Breast epithelium (tissue), 4 donors: ENCODE data around the gene UGP2. TPM values are rescaled to one million over a fixed set of nuclear protein-coding genes. Genes with fewer than 3 reads are reported as not detected.
A peak's percentile ranks its signal among the peaks of the same experiment; 100 is the strongest.

Experiments
- DNase-seq, 2 donors: peaks; one replicate each; pipeline ENCODE4 v3.0.0-alpha.2; 2019; ENCODE audit warnings: low spot score in 2 of 2
- H3K27ac ChIP-seq, 2 donors: fragments of 200-600 bp; sonication (generic) in 1 of 2; one replicate each; pipeline ENCODE4 v1.5.1; 2016 to 2019; ENCODE audit warnings: mild to moderate bottlenecking in 1 of 2
- H3K27me3 ChIP-seq, 2 donors: fragments of 200-600 bp; sonication (generic) in 1 of 2; one replicate each; pipeline versions ENCODE4 v1.5.1 to v1.6.0; 2017 to 2019; ENCODE audit warnings: control low read depth in 1 of 2, mild to moderate bottlenecking in 1 of 2
- H3K36me3 ChIP-seq: fragments of 200-600 bp; one replicate; pipeline ENCODE4 v1.5.1; 2019
- H3K4me1 ChIP-seq, 2 donors: fragments of 200-600 bp; sonication (generic); one replicate each; pipeline ENCODE4 v1.5.1; 2016 to 2019; ENCODE audit warnings: control low read depth in 1 of 2
- H3K4me3 ChIP-seq, 3 donors: fragments of 200-600 bp; sonication (generic); 1 replicate in 2 of 3; 2 replicates in 1 of 3; pipeline ENCODE4 v1.5.1; 2016 to 2019; ENCODE audit warnings: mild to moderate bottlenecking in 3 of 3, moderate library complexity in 2 of 3
- H3K9me3 ChIP-seq, 2 donors: fragments of 200-600 bp; sonication (generic) in 1 of 2; one replicate each; pipeline ENCODE4 v1.5.1; 2016 to 2019; ENCODE audit warnings: control low read depth in 1 of 2
- POLR2A ChIP-seq: fragments of 450-650 bp; IDR thresholded peaks from one replicate; pipeline ENCODE4 v1.6.1; 2016; ENCODE audit warnings: antibody characterized with exemption, mild to moderate bottlenecking, moderate library complexity
- POLR2AphosphoS5 ChIP-seq, 3 donors: sonication (generic); formaldehyde crosslinking; IDR thresholded peaks; one replicate each; pipeline ENCODE4 v1.6.1; 2017; ENCODE audit warnings: antibody characterized with exemption in 3 of 3
- intact Hi-C: fragments of 100-400 bp; cut with DNase I; formaldehyde crosslinking; loops from one replicate; pipeline ENCODE4 v1.15.1; 2023; ENCODE audit warnings: low total_unique reads
- total RNA-seq, 3 donors: library from RNA; depleted of rRNA; stranded (reverse); fragments of >200 nt; gene quantifications; one replicate each; pipeline ENCODE4 v1.1.0, GENCODE V29; 2016
- TF ChIP-seq, protein P1 (sequence below), 3 donors: fragments of 450-650 bp; IDR thresholded peaks; one replicate each; pipeline ENCODE4 v1.5.1; 2016 to 2017; ENCODE audit warnings: antibody characterized with exemption in 3 of 3, mild to moderate bottlenecking in 3 of 3, moderate library complexity in 3 of 3

UGP2 gene
- total RNA-seq, 3 donors from 2014 or later, result 147 to 337 (median 204) TPM

DNA sequence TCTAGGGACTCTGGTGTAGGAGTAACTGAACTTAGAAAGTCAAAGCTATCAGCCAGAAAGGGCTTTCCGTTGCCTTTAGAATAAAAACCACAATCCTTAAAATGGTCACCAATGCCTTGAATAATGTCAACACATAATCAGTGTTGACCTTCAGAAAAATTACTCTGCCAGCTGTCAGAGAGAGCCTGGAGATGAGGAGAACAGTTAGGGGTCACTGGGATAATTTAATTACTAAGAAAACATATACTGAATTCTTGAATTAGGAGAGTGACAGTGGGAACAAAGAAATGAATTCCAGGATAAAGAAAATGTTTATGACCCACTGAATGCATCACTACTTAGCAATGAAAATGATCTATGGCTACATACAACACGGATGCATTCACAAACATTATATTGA, 23.4 kb upstream of the UGP2 start:
- Histone ChIP-seq H3K36me3 (no peaks in the 10 kb centered on the region), H3K27me3 (no peaks in the 10 kb centered on the region), H3K27ac (no peak overlapping the region), H3K4me1 (no peaks in the 10 kb centered on the region), H3K9me3 (no peaks in the 10 kb centered on the region), H3K4me3 (no peak overlapping the region)
- intact Hi-C loops, result no loop called here
- TF ChIP-seq, protein P1, sequence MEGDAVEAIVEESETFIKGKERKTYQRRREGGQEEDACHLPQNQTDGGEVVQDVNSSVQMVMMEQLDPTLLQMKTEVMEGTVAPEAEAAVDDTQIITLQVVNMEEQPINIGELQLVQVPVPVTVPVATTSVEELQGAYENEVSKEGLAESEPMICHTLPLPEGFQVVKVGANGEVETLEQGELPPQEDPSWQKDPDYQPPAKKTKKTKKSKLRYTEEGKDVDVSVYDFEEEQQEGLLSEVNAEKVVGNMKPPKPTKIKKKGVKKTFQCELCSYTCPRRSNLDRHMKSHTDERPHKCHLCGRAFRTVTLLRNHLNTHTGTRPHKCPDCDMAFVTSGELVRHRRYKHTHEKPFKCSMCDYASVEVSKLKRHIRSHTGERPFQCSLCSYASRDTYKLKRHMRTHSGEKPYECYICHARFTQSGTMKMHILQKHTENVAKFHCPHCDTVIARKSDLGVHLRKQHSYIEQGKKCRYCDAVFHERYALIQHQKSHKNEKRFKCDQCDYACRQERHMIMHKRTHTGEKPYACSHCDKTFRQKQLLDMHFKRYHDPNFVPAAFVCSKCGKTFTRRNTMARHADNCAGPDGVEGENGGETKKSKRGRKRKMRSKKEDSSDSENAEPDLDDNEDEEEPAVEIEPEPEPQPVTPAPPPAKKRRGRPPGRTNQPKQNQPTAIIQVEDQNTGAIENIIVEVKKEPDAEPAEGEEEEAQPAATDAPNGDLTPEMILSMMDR (IDR thresholded peaks at IDR 0.05), result no peak
- no peak for TF ChIP-seq POLR2A
- no peak for DNase-seq

- Histone ChIP-seq H3K27me3 (no peaks in the 10 kb centered on the region), H3K27ac (peak overlapping the region; percentile 65), H3K4me3 (no peak overlapping the region), H3K36me3 (no peaks in the 10 kb centered on the region), H3K4me1 (no peaks in the 10 kb centered on the region), H3K9me3 (no peaks in the 10 kb centered on the region)
- no peak for DNase-seq
- intact Hi-C loops, result no loop called here
- TF ChIP-seq POLR2AphosphoS5 (IDR thresholded peaks at IDR 0.05) (no peak), POLR2A (no peak)
- TF ChIP-seq, protein P1 (IDR thresholded peaks at IDR 0.05), result no peak
Observed at GRCh38 chr2:63819256-63819655, 22.4 kb upstream of the UGP2 start.

DNA sequence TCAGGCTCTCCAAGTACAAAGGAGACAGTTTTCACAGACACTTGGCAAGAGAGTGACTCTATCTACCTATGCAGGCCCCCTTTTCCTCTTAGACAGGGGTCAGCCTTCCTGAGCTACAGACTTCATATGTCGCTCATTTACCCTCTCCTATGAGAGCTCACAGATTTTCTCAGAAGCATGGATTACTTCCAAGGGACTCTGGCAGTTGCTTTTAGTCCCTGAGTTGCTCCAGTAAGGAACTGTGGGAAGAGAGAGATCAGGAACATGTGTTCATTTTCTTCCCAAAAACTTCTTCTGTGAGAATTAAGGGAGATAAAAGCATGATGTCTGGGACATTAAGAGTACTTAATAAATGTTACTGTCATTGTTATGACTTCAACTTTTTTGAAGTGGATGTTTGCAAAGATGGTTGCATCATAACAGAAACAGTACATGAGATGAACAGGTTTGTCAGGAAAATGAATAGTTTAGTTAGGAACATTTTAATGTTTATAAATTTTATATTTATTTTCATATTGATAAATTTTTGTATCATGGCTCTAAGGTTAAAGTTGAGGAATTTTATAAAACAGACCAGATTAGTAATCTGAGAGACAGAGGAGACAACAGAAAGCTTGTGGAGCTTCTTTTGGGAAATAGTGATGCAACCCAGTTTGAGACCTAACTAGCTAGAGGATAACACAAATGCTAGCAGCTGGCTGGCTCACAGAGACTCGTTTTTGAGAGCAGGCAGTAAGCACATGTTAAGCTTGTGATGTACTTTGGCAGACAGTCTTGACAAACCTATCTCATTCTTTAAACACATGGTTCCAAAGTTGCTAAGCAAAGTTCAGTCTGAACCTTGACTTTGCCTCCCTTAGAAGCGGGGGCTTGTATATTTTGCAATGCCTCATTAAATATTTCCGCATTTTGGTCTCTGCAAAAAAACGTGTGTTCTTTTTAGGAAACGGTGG, 21.7 kb upstream of the UGP2 start:
- H3K9me3 ChIP-seq, result no peaks in the 10 kb centered on the region
- no peaks in the 10 kb centered on the region for H3K27me3 ChIP-seq
- no peaks in the 10 kb centered on the region for H3K4me1 ChIP-seq
- intact Hi-C loops, result no loop called here
- H3K27ac ChIP-seq, result peak overlapping the region; percentile 65
- no peaks in the 10 kb centered on the region for H3K36me3 ChIP-seq
- peak in 1 of 2 donors; percentile 46 for DNase-seq
- H3K4me3 ChIP-seq, result no peak overlapping the region
- TF ChIP-seq POLR2A (no peak), POLR2AphosphoS5 (IDR thresholded peaks at IDR 0.05) (peak in 2 of 3 donors; percentile 27 to 45)
- TF ChIP-seq, protein P1 (IDR thresholded peaks at IDR 0.05), result no peak

GRCh38 chr2:63820969-63821368, 20.7 kb upstream of the UGP2 start:
- no peaks in the 10 kb centered on the region for H3K9me3 ChIP-seq
- H3K4me1 ChIP-seq, result no peaks in the 10 kb centered on the region
- no peak overlapping the region for H3K4me3 ChIP-seq
- no peak overlapping the region for H3K27ac ChIP-seq
- intact Hi-C loops, result no loop called here
- H3K27me3 ChIP-seq, result no peaks in the 10 kb centered on the region
- H3K36me3 ChIP-seq, result no peaks in the 10 kb centered on the region
- TF ChIP-seq, protein P1 (IDR thresholded peaks at IDR 0.05), result no peak
- TF ChIP-seq POLR2A (no peak), POLR2AphosphoS5 (IDR thresholded peaks at IDR 0.05) (no peak)
- no peak for DNase-seq

- Histone ChIP-seq H3K36me3 (no peaks in the 10 kb centered on the region), H3K4me3 (no peak overlapping the region), H3K9me3 (no peaks in the 10 kb centered on the region), H3K4me1 (no peaks in the 10 kb centered on the region), H3K27ac (no peak overlapping the region), H3K27me3 (no peaks in the 10 kb centered on the region)
- DNase-seq, result no peak
- intact Hi-C loops, result no loop called here
- no peak for TF ChIP-seq POLR2AphosphoS5 (IDR thresholded peaks at IDR 0.05)
- TF ChIP-seq POLR2A, result no peak
- TF ChIP-seq, protein P1 (IDR thresholded peaks at IDR 0.05), result no peak
Observed at GRCh38 chr2:63821396-63821795, 20.3 kb upstream of the UGP2 start.
